ENCODE results near the gene LARP4.
"Not testable (repeated sequence)": the region's sequence is repeated elsewhere in the genome, so short reads cannot be mapped to it uniquely, and the experiment has no call there.

The LARP4 gene

DNA sequence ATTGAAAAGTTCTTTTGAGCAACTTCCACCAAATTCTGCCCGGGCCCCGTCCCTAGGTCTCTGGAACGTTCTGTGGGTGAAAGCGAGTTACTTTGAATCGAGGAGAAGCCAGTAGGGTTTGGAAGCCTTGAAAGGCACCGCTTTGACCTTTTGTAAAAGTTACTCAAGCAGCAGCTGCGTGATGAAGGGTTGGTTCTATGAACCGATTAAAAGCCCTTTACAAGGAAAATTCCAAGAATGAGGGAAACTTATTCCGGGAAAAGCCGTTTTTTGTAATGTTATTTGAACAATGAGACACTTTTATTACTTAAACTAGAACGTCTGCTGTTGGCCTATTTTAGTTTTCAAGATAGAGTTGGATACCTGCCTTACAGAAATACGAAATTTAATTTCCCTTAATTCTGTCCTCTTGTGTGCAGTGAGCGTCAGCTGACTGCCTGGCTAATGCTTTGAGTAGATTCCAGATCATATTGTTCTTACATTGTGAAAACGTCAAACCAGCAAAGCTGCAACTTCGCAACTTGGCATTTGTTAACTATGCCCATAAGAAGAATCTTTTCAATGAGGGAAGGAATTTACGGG lies 906 bp downstream of the LARP4 start:
- no peak for FAIRE-seq

DNA sequence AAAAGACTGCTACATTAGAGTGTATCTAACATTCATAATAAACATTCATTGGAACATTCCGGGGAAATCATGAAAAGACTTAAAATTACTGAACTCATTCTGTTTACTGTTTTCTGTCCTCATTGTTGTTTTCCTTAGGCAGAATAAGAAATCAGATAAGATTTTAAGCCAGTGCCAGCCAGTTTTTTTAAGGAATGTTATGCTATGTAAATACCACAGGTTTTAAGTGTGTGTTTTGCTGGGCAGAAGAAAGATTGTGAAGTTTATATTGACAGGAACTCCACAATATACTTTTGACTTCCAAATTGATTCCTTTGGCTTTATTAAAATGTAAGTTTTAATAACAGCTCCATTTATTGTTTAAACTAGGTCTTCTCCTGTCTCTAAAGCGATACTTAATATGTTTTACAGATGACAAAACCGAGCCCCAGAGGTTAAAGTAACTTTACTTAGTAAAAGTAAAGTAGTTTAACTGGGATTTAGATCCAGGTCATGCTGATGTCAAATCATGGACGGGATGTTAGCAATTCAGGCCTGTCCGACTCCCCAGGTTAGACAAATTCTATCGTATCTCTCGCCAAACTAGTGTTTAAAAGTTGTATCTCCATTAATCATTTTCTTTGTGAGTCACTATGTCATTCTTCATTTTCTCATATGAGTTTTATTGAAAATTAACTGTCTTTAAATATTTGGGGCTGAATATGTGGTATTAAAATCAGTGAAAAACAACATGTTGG lies 1.7 kb downstream of the LARP4 start:
- FAIRE-seq = no peak

DNA sequence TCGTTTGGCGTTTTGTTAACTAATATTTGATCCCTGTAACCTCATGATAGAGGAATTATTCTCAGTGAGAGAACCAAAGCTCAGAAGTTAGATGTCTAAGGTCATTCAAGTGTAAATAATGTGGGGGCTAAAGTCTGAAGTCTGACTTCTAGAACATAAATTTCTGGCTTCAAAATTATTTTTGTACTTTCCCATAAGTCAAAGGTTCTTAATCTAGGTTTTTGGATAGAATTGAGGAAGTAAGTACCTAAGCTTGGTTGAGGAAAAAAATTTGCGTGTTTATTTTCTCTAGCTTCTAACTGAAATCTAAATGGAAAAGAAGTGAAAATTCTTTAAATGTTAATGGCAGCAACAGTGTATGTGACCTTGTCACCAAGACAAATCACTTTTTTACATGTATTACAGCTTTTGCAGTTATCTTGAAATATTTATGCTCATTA lies 2.3 kb downstream of the LARP4 start:
- FAIRE-seq = no peak

DNA sequence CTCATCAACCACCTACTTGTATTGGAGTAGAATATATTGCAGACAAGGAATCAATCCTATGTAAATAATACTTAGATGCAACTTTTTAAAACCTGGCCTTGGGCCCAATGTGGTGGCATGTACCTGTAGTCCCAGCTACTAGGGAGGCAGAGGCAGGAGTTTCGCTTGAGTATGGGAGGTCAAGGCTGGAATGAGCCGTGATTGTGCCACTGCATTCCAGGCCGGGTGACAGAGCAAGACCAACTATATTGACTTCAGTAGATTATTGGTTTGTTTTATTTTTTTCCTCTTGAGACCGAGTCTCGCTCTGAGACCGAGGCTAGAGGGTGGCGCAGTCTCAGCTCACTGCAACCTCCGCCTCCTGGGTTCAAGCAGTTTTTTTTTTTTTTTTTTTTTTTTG lies 3.6 kb downstream of the LARP4 start:
- FAIRE-seq = no peak

DNA sequence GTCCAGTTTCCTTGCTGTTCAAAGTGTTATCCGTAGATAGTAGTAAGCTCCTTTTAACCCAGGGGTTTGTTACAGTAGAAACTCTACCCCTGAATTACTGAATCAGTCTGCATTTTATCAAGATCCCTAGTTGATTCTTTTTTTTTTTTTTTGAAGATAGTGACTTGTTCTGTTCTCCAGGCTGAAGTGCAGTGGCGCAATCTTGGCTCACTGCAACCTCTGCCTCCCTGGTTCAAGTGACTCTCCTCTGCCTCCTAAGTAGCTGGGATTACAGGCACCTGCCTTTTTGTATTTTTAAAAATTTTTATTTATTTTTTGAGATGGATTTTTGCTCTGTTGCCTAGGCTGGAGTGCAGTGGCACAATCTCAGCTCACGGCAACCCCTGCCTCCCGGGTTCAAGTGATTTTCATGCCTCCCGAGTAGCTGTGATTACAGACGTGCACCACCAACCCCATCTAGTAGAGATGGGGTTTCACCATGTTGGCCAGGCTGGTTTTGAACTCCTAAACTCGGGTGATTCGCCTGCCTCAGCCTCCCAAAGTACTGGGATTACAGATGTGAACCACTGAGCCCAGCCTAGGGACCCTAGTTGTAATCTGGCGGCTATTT lies 10.5 kb downstream of the LARP4 start:
- no peak for FAIRE-seq

DNA sequence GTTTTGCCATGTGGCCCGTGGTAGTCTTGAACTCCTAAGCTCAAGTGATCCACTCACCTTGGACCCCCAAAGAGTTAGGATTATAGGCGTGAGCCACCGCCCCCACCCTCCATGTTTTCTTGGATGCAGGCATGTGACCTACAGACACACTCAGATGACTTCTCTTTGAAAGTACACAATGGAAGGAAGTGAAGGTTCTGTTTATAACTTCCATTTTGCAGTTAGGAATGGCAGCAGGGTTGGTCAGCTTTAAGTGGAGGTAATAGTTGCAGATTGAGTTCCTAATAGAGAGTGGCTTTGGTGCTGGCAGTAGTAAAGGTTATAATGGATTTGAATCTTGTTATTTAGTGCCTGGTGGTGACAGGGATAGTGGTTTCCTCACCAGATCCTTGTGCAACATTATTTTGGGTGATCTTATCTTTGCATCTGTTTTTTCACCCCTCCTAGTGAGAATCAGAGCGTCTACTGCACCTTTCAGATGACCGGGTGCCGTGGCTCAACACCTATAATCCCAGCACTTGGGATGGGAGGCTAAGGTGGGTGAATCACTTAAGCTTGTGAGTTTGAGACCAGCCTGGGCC lies 15.3 kb downstream of the LARP4 start:
- FAIRE-seq = no peak

DNA sequence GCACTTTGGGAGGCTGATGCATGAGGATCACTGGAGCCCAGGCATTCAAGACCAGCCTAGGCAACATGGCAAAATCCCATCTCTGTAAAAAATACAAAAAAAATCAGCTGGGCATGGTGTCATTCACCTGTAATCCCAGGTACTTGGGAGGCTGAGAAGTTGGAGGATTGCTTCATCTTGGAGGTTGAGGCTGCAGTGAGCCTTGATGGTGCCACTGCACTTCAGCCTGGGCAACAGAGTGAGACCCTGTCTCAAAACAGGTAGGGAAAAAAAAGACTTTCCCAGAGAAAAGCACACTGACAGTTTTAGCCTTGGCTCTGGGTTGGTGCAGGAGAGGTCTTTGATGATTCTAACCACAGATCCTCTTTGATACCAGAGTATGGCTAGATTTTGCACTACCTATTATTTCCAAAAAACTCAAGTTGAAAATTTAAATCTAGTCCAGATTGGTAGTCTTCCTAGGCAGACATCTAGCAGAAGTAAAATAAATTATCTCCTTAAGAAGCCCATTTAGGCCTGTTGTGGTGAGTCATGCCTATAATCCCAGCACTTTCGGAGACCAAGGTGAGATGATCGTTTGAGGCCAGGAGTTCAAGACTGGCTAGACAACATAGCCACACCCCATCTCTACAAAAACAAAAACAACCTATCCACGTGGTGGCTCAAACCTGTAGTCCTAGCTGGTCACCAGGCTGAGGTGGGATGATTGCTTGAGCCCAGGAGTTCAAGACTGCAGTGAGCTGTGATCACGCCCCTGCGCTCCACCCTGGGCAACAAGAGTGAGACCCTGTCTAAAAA lies 18.6 kb downstream of the LARP4 start:
- no peak for FAIRE-seq

DNA sequence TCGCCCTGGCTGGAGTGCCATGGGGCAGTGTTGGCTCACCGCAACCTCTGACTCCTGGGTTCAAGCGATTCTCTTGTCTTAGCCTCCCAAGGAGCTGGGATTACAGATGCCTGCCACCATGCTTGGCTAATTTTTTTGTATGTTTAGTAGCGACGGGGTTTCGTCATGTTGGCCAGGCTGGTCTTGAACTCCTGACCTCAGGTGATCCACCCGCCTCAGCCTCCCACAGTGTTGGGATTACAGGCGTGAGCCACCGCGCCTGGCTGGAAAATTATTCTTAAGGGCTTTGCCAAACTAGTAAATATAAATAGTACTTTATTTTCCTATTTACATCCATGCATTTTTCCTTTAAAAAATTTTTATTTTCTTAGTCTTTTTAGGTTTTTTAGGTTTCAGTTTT lies 22.2 kb downstream of the LARP4 start:
- not testable (repeated sequence) for FAIRE-seq

DNA sequence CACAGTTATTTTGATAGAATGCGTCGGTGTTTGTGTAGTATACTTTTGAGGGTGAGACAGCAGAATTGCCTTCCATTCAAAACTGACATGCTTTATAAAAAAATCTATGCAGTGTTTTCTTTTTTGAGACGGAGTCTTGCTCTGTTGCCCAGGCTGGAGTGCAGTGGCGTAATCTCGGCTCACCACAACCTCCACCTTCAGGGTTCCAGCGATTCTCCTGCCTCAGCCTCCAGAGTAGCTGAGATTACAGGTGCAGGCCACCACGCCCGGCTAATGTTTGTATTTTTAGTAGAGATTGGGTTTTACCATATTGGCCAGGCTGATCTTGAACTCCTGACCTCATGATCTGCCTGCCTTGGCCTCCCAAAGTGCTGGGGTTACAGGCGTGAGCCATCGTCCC lies 22.7 kb downstream of the LARP4 start:
- not testable (repeated sequence) for FAIRE-seq

DNA sequence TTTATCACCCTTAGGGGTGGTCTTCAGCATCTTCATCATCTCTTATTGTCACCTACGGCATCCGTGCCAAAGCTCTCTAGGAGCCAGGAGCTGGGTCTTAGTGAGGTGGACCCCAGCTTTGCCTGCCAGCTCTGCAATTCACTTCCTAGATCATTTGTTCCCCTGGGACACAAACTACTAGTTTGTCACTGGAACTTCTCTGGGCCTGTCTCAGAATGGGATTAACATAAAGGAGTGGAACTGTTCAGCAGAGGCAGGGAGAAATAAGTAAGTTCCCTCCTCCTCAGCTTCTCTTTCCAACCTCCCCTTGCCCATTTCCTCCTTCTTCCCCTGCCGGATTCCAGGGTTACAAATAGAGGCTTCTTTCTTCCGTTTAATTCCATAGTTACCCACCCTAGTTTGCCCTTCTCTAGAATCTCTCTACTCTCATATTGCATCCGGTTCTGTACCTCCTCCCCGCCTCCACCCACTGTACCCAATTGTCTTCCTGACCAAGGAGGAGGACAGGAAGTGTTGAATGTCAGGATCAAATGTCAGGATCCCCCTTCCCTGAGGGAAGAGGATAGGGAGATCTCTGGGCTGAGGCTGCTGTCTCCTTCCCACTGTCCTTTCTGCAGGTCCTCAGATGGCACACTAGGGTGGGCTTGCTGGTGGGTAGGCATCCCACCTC lies 25.0 kb downstream of the LARP4 start:
- no peak for FAIRE-seq

DNA sequence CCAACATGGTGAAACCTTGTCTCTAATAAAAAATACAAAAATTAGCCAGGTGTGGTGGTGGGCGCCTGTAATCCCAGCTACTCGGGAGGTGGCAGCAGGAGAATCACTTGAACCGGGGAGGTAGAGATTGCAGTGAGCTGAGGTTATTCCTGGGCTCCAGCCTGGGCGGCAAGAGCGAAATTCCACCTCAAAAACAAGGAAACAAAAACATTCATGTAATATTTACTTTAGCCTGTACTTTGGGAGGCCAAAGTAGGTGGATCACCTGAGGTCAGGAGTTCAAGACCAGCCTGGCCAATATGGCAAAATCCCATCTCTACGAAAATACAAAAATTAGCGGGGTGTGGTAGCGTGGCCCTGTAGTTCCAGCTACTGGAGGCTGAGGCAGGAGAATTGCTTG lies 31.0 kb downstream of the LARP4 start:
- FAIRE-seq = not testable (repeated sequence)

DNA sequence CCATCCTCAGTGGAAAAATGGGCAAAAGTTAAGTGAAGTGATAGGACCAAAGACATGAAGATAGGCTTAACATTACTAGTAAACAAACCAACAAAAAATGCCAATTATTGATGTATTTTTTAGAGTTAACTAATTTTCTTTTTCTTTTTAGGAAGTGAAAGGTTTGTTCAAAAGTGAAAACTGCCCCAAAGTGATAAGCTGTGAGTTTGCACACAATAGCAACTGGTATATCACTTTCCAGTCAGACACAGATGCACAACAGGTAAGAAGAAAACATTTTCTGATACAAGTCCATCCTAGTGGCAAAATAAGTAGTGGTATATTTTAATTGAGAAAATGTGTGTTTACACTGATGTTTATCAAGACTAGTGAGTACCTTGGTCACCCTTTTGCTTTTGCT lies 39.6 kb downstream of the LARP4 start:
- FAIRE-seq = no peak

DNA sequence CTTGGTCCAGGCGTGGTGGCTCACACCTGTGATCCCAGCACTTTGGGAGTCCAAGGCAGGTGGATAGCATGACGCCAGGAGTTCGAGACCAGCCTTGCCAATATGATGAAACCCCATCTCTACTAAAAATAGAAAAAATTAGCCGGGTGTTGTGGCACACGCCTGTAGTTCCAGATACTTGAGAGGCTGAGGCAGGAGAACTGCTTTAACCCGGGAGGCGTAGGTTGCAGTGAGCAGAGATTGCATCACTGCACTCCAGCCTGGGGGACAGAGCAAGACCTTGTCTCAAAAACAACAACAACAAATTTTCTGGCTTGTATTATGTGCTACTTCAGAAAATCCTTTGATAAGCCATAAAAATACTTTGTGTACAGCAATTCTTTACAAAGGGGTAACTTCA lies 41.1 kb downstream of the LARP4 start:
- FAIRE-seq = no peak

DNA sequence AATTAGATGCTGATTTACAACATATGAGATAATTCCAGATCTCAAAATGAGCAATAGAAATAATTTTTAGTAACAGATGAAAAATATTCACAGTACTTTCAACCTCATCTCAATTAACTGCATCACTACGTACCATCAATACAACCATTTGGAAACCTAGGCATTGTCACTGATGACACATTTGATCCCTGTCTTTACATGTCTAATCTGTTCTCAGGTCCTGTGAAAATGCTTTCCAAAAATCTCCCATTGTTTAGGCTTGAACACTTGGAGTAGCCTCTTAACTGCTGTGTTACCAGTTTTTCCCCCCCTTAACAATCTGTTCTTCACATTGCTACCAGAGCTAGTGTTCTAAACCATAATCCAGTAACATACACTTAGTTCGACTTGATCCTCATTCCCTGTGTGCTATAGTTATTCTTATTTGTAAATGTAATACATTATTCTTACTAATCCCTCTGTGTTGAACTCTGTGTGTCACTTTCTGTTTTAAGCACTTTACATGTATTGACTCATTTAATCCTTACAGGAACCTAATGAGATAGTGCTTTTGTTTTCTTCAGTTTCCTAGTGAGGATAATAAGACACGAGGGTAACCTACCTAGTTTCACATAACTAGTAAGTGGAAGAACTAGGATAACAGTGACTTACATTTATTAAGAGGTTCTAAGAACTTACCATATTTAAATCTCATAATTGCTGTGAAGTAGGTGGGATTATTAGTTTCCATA lies 41.7 kb downstream of the LARP4 start:
- no peak for FAIRE-seq

DNA sequence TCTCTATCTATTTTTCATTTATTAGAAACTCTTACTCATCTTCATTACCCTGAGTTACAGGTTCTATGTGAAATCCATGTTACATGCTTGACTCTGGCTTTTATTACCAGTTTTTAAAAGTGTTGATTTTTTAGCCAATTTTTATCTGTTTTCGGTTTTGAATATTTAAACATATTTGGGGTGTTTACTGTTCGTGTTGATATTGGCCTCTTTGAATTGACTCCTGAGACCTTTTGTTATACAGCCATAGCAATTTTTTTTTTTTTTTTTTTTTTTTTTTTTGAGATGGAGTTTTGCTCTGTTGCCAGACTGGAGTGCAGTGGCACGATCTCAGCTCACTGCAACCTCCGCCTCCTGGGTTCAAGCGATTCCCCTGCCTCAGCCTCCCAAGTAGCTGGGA lies 49.0 kb downstream of the LARP4 start:
- not testable (repeated sequence) for FAIRE-seq

DNA sequence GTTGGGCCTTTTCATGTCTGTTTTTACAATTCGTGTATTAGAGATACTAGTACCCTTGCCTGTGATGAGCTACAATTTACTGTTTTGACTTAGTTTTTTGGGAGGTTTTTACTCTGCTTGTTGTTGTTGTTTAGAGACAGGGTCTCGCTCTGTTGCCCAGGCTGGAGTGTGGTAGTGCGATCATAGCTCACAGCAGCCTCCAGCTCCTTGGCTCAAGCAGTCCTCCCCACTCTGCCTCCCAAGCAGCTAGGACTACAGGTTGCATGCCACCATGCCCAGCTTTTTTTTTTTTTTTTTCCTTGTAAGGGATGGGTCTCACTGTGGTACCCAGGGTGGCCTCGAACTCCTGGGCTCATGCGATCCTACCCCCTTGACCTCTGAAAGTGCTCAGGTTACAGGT lies 52.1 kb downstream of the LARP4 start:
- FAIRE-seq = no peak

DNA sequence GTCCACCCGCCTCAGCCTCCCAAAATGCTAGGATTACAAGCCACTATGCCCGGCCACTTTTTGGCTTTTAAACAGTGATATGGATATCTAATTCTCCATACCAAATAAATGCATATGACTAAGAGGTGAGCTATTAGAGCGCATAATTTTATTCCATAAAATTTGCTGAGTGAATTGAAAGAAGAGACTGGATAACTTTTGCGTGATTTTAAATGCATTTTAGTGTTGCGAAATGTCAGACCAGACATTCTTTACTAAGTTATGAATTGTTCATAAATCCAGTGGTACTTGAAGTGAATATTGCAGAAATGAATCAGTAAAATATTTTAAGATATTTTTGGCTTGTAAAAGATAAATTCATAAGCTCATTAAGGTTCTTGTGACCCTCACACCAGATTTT lies 53.2 kb downstream of the LARP4 start:
- FAIRE-seq = no peak

DNA sequence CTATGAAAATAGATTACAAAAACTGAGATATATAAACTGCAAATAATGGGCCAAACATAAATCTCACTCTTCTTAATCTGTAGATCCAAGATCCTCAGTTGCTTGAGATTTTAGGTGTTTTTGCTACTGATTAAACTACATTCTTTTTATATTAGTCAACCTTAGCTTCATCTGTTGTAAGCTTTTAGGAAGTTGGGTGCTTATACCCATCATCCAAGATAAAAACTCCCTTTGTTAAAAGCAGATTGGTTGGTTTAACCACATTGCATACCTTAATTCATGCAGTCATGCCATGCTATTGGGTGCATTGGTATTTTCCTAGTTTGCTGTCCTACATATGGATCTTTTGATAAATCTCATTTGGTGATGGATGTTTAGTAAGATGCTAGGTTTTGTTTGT lies 57.9 kb downstream of the LARP4 start:
- no peak for FAIRE-seq

DNA sequence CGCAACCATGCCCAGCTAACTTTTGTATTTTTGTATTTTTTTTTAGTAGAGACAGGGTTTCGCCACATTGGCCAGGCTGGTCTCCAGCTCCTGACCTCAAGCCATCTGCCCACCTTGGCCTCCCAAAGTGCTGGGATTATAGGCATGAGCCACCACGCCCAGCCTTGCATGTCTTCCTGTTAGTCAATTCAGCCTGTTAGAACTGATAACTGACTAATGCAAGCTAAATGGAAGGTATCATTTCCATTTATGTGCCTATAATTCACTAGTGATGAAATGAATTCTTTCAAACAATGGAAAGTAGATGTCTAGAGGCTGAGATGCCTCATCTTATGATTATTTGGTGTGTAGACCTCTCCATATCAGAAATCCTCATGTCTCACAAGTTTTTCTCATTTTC lies 66.8 kb downstream of the LARP4 start:
- FAIRE-seq = no peak

DNA sequence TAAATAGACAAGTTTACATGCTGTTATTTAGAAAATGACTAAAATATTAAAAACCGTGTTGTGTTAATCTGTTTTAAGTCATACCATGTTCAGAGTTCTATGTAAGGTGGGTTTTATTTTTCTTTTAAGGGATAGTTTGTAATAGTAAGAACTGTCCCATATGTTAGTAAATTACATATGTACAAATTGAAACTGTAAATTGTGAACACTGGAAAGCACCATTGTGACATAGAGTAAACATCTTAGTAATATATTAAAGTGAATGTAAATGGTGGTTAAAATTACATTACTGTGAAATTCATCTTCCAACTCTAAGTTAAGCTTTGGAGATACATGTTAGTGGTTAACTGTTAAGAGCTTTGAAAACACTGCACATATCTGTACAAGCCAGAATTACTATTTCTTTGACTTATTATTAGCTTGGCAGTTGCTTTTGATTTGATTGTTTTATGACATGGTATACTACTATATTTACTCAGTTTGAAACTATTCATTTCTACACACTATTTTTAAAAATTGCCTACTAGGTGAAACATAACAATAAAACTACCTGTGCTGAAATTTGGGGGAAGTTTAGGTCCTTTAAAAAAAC lies 76.7 kb downstream of the LARP4 start:
- FAIRE-seq = no peak

DNA sequence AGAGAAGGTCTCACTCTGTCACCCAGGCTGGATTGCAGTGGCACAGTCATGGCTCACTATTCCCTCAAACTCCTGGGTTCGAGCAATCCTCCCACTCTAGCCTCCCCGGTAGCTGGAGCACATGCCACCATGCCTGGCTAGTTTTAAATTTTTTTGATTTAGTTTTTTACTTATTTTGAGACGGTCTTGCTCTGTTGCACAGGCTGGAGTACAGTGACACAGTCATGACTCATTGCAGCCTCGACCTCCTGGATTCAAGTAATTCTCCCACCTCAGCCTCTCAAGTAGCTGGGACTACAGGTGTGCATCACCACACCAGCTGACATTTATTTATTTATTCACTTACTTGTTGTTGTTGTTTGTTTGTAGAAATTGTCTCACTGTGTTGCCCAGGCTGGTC lies 81.9 kb downstream of the LARP4 start:
- FAIRE-seq = no peak

DNA sequence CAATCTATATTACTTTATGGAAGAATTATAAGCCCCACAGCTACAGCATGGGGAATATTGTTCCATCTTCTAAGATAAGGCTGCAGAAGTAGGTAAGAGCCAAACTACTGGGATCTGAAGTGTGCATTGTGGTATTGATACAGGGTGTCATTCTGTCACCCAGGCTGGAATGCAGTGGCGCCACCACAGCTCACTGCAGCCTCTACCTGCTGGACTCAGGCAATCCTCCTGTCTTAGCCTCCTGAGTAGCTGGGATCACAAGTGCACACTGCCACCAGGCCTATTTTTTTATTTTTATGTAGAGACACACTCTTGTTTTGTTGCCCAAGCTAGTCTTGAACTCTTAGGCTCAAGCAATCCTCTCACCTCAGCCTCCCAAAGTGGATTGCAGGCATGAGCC lies 82.8 kb downstream of the LARP4 start:
- FAIRE-seq = no peak
